Urothelium cell line (cell line): ENCODE results near the gene PRKG1.
"Not testable (repeated sequence)": the region's sequence is repeated elsewhere in the genome, so short reads cannot be mapped to it uniquely, and the experiment has no call there.

Source experiments
- DNase-seq: peaks from one replicate; pipeline ENCODE4 v3.0.0; 2011; ENCODE audit warnings: low spot score, mixed read lengths
- FAIRE-seq: peaks from 2 replicates; lab custom pipeline; 2011; peaks lifted over from hg19 to GRCh38; lab: Jason Lieb, UNC

PRKG1 gene

GRCh38 chr10:51406581-51406980 is 332.3 kb downstream of the PRKG1 start:
- FAIRE-seq (no peak), DNase-seq (no peak)

- no peak for FAIRE-seq
Measured at GRCh38 chr10:51416494-51416893, 342.2 kb downstream of the PRKG1 start.

DNA sequence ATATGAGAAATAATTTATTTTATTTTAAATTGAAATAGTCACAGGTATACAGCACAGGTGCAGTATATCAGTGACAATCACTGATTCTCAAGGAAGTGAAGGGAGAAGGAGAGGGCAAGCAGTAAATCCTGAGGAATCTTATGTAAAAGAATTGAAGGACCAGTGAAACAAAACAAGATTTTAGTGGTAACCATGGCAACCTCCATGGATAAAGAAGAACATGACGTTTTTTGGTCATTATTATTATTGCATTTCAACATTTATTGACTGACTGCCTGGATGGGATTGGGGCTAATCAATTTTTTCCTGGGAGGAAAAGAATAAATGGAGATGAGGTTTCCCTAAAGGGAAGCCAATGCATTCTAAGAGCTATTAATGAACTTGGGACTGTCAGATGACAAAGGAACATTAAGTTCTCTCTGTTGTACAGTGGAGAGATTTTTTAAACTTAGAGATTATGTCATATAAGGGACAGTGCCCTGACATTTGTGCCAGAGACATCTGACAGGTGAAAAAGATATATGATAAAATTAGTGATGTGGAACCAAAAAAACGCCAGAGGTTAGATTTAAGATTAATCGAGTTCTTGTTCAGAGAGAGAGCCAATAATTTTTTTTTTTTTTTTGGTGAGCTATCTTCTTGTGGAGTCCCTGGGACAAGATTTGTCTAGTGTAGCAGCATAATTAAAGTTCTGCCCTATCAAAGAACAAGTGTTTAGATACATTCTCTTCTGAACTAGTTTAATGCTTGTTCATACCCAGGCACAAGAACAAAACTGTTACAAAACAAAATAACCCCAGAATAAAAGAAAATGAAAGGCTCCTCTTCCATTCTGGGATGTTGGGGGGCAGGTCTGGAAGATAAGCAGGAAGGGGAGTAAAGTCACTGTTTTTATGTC is 345.2 kb downstream of the PRKG1 start:
- DNase-seq (no peak), FAIRE-seq (no peak)

More at GRCh38 chr10:51416494-51416893, 342.2 kb downstream of the PRKG1 start:
- no peak for DNase-seq

DNA sequence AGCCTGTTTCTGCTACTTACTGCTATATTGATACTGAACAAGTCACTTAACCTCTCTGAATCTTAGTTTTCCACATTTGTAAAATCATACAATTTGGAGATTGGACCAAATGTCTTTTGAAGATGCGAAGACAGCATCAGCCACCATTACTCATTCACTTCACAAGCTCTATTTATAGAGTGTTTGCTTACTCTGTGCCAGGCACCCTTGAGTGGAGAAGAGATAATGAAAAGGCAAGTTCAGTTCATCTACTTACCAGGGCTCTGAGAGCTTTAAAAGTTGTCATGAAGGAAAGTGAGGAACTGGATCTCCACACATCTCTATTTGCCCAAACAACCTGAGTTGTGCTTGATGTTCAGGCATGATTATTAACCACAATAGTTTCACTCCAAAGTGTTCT is 347.6 kb downstream of the PRKG1 start:
- DNase-seq (no peak), FAIRE-seq (no peak)

DNA sequence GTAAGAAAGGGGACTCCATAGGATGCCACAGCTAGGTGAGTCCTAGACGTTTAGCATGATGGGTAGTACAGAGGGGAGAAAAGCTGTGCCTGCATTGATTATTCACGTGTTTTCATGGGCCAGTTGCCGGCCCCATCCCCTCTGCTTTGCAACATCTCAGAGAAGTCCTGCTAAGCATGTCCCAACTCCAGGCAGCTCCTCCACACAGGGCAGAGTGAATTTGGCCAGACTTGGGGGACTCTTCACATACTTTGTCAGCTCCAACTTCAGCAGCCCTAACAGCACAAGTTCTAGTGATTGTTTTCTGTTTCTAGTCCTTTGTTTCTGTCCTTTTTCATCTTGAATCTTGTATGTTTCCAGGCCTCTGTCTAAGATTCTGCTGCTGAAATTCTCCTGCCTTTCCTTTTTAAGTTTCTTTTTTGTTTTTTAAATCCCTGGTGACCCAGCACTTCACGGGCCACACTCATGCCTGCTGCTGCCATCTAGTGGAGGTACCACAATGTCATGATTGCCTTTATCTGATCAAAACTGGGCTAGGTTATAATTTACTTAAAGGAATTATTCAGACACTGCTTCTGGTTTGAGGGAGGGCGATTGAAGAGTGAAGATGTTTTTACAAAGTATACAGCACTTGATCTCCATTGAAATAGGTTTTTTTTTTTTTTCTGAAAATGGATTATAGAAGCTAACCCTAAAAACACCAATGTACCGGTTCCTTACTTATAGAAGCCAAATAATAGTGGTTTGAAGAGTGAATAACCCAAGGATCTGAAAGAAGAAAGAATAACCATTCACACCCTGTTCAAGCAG is 348.2 kb downstream of the PRKG1 start:
- DNase-seq = peak; percentile 62
- no peak for FAIRE-seq

GRCh38 chr10:51423121-51423452 is 348.8 kb downstream of the PRKG1 start:
- no peak for FAIRE-seq

DNA sequence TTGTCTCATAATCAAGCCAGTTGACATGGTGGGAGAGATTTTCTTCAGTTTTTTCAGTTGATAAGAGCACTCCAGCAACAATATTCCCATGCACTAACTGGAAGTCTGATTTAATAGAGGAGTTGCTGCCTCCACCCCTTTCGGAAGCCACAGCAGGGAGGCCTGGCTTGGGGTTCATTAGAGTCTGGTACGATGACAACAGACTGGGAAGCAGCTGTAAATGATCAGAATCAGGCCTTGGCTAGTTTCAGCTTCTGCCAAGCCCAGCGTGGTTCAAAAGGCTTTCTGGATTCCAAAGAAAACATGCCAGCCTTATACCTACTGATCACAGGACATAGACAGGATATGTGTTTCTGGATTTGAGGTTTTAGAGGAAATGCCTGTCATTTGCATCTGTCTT is 351.1 kb downstream of the PRKG1 start:
- no peak for DNase-seq
- no peak for FAIRE-seq

More at GRCh38 chr10:51423121-51423452, 348.8 kb downstream of the PRKG1 start:
- no peak for DNase-seq

DNA sequence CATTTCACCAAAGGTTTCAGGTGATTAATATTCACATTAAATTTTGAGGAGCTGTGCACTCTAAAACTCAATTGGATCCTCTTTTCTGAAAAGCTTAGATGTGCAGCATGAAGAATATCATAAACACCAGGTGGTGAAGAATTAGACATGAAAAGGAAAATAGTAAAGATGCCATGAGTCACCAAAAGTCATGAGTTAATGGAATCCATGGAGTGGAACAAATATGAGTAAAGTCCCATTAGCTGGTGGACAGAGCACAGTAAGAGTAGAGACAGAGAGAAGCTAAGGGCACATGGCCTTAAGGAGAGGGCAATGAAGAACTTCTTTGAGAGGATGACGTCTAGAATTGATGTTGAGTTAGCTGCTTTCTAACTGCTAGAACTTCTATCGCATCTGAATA is 353.5 kb downstream of the PRKG1 start:
- DNase-seq = no peak
- no peak for FAIRE-seq

DNA sequence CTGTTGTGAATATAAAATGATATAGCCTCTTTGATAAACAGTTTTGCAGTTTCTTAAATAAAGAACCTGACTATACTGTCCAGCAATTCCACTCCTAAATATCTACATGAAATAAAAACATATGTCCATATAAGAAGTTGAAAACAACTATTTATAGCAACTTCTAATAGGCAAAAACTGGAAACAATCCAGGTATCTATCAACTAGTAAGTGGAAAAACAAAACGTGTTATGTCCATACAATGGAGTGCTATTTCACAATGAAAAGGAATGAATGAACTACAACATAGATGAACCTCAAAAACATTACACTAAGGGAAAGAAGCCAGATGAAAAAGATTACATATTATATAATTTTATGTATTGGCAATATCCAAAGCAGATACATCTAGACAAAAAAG is 356.2 kb downstream of the PRKG1 start:
- no peak for FAIRE-seq
- DNase-seq = no peak

DNA sequence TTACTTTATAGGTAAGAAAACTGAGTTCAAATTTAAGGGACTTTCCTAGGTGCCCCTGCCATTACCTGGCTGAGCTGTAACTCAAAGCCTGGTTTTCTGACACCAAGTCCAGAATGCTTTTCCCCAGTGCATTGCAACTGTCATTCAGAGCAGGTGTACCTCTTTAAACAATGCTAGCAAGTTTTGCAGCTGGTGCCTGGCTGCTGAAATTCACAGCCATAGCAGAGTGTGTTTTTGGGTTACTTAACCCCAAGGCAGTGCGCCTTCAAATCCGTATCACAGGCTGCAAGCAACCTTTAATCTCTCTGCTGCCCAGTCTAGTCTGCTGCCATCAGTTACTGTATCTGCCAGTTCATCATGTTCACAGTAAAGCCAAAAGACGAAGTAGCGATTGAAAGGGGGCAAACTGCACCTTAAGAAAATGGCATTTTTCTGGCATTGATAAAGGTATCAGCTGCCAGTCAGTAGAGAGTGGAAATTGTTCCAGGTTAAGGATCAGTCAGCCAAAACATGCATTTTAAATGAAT is 359.7 kb downstream of the PRKG1 start:
- FAIRE-seq (no peak), DNase-seq (no peak)

DNA sequence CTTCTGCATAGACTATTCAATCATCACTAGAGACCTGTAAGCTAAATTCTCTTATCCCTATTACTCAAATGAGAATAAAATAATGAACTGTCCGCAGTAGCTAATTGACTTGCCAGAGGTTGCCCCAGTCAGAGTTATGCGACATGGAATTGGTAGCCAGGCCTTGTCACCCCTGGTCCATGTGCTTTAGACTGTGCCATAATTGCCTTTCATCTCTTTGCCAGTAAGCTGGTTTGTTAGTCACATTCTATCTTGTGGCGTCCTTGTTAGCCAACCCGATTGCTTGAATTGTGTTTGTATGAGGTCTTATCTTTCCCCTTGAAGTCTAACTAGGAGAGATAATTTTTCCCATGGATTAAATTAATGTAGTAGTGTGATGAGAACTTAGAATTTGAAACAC is 362.5 kb downstream of the PRKG1 start:
- FAIRE-seq (no peak), DNase-seq (no peak)

- no peak for FAIRE-seq
- no peak for DNase-seq
Measured at GRCh38 chr10:51439645-51440044, 365.4 kb downstream of the PRKG1 start.

GRCh38 chr10:51445588-51445987 is 371.3 kb downstream of the PRKG1 start:
- no peak for FAIRE-seq

GRCh38 chr10:51447119-51447518 is 372.8 kb downstream of the PRKG1 start:
- DNase-seq = no peak
- FAIRE-seq = no peak

More at GRCh38 chr10:51445588-51445987, 371.3 kb downstream of the PRKG1 start:
- DNase-seq = no peak

DNA sequence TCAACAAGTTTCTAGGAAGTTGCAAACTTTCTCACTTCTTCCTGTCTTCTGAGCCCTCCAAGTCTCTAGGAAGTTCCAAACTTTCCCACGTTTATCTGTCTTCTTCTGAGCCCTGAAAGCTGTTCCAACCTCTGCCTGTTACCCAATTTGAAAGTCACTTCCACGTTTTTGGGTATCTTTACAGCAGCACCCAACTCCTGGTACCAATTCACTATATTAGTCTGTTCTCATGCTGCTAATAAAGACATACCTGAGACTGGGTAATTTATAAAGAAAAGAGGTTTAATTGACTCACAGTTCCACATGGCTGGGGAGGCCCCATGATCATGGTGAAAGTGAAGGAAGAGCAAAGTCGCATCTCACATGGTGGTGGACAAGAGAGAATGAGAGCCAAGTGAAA is 381.5 kb downstream of the PRKG1 start:
- not testable (repeated sequence) for FAIRE-seq, DNase-seq

DNA sequence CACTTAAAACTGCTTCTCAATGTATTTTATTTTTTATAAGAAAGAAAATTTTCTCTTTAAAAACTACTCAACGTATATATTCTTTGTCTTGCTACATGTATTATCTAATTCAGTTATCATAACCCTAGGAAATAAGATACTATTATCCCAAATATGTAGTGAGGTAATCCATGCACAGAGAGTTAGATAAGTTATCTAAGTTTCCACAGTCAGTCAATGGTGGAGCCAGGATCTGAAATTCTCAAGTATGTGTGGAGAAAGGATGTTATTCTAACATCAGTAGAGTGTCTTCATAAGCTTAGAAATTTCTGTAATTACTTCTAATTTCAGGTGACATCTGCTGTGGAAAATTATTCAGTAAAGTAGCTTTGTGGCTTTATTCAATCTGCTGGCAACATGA is 385.2 kb downstream of the PRKG1 start:
- DNase-seq (no peak), FAIRE-seq (no peak)

- DNase-seq = peak; percentile 28
Measured at GRCh38 chr10:51462076-51462779, 387.9 kb downstream of the PRKG1 start.

DNA sequence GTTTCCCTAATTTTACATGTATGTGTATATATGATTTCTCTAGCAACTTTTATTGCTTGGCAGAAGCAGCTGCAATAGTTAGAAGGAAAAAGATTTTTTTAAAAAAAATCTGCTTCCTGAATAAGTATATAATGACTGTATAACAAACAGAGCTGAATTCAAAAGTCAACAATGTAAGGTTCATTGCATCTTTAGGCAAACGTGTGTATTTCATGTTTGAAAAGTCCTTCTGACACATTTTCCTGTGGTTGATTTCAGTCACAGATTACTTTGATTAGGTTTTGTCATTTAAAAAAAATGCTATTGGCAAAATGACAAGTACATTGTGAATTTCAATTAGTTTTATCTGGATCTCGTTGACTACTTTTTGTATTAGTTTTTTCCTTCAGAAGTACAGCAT is 394.1 kb downstream of the PRKG1 start:
- no peak for FAIRE-seq
- no peak for DNase-seq

More at GRCh38 chr10:51462076-51462779, 387.9 kb downstream of the PRKG1 start:
- no peak for FAIRE-seq

GRCh38 chr10:51469686-51470085 is 395.4 kb downstream of the PRKG1 start:
- FAIRE-seq (no peak), DNase-seq (no peak)

- no peak for DNase-seq
- FAIRE-seq = no peak
Measured at GRCh38 chr10:51471271-51471670, 397.0 kb downstream of the PRKG1 start.

GRCh38 chr10:51472154-51472553 is 397.9 kb downstream of the PRKG1 start:
- no peak for DNase-seq
- FAIRE-seq = no peak
